HG03558 (cell line): Measurements from ENCODE around the gene AFDN.

Experiments
- ATAC-seq: cut with Tn5 transposase; IDR thresholded peaks from one replicate; pipeline ENCODE4 v1.9.1; 2021; ENCODE audit warnings: moderate number of reproducible peaks; ENCODE audit not compliant: unreplicated experiment; ENCODE audit errors: extremely low read depth

The AFDN gene

DNA sequence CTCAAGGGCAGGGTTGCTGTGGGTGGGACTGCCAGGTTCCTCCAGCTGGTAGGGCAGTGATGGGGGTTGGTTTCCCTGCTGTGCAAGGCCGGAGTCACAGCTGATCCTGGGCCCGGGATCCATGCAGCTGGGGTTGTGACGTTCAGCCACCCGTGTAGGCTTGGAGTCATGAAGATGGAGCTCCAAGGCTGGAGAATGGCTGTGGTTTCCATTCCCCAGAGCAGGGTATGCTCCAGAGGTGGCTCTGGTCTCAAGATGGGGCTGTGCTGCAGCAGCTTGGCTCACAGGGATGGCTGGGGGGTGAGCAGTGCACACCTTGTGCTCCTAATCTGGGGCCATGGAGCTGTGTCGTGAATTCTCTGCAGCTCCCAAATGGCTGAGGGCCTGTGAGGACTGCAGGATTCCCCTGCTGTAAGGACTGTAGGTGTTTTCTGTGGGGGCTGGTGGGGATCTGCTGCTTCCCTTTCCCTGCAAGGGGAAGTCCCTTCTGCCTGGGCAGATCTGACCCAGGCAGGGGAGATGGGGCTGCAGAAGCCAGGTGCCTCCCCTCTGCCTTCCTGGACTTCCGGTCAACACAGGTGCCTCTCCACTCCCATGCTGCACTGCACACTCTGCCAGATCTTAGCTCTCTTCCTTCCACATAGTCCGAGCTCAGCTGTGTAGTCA, 186.7 kb downstream of the AFDN start:
- no peak for ATAC-seq

DNA sequence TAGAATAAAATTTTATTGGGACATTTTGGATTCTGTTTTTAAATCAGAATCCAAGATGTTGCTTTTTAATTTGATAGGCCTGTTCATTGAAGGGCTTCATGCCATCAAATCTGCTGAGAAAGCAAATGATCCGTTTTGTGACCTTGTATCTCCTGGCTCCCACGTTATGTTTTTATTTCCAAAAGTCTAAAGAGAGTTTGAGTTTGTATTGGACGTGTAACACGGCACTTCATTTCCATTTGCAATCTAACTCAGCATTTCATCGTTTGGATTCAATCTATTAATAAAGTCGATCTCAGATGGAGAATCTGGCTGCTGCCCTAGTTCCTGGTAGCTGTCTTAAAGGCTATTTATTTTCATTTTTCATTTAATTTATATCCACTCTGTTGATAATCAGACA, 187.7 kb downstream of the AFDN start:
- no peak for ATAC-seq

DNA sequence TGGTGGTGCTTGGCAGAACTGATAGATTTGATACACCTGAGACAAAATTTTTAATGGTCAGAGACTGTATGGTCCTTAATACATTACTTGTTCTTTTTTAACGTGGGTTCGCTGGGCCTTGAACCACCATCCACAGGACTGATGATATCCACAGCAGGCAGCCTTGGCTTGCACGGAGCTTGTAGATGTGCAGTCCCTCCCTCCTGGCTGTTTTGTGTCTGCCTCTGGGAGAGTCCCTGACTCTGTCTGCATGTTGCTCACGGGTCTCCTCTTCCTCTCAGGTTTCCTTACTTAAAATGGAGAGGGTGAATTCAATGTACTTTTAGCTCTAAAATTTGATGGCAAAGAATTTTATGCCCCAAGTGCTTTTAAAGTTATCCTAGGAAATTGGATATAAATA, 188.3 kb downstream of the AFDN start:
- ATAC-seq = no peak

DNA sequence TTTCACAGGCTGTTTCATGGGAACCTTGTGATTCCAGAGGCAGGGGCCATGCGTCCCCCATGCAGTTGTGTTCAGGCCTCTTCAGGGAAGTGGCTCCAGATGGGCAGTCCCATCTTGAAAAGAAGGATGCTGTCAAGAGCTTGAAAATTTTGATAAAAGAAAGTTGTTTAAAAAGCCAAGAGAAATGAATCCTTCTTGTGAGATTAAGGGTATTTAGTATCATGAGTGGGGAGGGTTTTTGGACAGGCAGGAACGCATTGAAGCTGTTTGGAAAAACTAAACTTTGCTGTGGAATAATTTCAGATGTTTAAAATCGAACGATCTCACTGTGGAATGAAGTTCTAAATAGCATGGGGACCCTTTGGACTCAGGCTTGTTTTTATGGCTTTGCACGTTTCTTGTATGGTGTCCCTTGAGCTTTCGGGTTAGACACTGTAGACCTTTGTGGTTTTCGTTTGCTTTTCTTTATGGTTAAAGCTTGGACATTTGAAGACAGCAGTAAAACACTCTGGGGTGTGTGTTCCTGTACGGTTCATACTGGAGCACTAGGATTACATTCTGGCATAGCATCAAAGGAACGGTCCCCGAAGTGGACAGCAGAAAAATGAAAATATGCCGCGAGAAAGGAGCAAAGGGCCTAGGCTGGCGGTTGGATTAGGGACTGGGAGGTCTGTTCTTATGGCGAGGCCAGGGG, 188.9 kb downstream of the AFDN start:
- no peak for ATAC-seq

DNA sequence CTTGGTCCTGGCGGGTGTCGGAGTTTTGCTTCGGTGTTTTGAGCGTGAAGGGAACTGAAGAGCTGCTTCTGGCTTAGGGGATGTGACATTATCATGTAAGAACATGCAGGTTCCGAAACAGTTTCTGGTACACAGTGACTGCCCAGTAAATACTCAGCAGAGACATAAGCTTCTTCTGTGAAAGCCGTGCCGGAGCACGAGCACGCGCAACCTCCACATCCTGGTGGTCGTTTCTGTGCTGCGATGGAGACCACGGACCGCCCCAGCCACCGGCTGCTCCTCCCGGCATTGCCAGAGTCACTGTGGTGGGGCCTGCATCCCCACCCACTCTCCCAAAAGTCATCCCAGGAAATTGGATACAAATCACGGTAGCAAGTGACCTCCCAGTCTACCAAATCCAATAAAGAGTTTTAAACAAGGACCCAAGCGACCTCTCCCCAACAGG, 189.5 kb downstream of the AFDN start:
- ATAC-seq = no peak

DNA sequence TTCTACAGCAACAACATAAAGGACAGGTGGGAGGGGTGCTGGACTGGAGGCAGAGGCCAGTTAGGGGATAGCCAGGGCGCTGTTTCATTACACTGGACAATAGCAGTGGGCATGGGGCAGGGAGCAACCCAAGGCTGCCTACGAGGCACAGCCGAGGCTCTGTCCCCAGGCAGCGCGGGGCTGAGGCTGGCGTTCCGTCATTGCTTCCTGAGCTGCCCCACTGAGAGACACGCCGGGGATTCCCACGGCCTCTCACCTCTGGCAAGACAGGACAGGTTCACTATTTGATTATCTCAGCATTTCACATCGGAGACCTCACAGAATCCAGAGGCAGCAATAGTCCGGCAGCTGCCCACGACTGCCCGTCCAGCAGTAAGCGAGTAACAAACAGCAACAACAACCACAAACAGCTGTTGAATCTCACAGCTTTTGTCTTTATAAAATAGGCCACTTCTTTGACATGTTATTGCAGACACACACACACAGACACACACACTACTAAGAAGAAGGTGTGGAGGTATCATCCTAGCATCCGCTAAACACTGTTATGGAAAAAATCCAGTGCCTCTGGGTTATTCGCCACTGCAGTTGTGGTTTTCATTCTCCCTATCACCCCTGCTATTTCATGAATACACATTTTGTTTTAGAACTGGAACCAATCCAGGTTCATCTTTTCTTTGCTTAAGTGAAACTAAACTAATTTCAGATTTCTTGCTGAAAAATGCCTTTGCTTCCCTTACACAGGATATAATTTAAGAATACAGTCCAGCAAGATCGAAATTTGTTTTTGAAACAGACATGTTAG, 190.2 kb downstream of the AFDN start:
- ATAC-seq = no peak

DNA sequence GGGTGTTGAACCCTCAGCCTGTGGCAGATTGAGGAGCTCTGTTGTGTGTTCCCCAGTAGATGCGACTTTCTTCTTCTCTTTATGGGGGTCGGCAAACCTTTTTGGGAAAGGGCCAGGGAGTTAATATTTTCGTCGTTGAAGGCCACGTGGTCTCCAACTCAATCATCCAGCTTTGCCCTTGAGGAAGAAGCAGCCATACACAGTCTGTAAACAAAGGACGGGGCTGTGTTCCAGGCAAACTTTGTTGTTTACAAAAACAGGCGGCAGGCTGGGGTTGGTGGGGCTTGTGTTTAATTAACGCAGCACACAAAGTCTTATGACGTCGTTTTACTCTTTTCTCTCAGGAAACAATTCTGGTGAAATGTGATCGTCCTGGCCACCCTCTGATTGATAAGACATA, 190.9 kb downstream of the AFDN start:
- no peak for ATAC-seq

DNA sequence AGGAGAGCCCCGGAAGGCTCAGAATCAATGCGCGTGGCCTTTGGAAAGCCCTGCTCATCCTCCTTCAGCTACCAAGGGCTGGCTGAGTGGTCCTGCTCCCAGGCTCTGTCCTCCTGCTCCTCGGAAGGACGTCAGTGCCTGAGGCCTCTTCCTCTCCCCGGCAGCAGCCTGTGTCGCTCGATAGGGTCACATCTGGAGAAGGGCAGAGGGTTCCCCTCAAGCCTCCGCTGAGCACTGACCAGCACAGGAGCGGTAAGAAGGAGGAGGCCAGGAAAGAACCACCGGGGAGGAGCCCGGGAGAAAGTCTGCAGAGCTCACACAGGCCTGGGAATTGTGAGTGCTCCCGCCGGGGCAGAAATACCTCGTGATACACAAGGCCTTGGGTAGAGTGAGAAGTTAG, 192.0 kb downstream of the AFDN start:
- ATAC-seq = no peak

DNA sequence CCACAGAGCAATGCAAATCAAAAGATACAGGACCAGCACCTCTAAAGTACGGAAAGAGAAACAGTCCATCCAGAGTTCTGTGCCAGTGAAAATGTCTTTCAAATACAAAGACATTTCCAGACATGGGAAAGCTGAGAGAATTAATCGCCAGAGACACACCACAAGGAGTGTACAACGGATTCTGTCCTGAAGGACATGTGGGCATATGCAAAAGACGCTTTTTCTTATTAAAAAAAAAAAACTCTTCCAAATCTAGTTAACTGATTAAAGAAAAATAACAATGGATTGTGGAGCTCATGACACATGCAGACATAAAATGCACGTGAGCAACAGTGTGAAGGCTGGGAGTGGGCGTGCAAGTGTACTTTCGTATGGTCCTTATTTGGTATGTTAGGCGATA, 193.5 kb downstream of the AFDN start:
- ATAC-seq = no peak

DNA sequence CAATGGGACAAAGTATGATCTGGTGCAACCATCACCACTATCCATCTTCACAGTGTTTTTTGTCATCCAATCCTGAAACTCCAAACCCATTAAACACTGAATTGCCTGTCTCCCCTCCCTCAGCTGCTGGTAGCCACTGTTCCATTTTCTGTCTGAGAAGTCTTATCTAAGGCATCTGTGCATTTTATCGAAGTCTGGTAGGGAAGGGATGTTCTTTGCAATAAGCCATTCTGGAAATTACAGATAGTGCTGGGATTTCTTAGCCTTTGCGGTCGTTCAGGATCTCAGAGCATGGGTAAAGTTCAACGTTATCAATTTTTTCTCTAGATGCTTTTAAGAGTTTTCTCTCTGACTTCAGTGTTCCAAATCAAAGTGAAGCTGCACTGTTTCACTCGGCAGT, 194.9 kb downstream of the AFDN start:
- no peak for ATAC-seq
